HG03060 (cell line): ENCODE measurements around the gene MORC4.
"Not testable (repeated sequence)": the region's sequence is repeated elsewhere in the genome, so short reads cannot be mapped to it uniquely, and the experiment has no call there.

Experiments
- ATAC-seq: cut with Tn5 transposase; IDR thresholded peaks from one replicate; pipeline ENCODE4 v1.9.1; 2021; ENCODE audit warnings: low read depth, moderate number of reproducible peaks; ENCODE audit not compliant: unreplicated experiment

MORC4 gene

DNA sequence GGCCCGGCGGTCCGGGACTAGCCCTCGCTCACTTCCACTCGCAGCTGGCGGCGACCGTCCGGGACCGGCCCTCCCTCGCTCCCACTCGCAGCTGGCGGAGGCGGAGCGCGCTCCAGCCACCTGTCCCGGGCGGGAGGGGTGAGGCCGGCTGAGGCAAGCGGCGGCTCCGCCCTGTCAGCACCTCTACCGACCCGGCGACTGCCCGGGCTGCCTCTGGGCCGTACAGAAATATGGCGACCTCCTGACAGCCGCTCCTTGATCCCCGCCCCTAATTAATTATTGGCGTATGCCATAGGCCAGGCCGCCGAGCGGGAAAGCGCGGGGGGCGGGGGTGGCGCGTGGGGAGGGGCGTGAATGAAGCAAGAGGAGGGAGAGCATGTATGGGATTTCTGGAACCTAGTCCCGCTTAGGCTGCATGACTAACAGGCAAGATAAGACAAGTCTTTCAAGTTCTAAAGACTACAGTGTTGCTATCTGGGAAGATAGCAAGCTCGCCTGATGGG lies at the start of gene MORC4:
Gene MORC4, minus strand, starts transcription at position 200 of the 503 bp plus-strand sequence. CDS start 243 bp downstream, outside the sequence.
- ATAC-seq, result no peak

DNA sequence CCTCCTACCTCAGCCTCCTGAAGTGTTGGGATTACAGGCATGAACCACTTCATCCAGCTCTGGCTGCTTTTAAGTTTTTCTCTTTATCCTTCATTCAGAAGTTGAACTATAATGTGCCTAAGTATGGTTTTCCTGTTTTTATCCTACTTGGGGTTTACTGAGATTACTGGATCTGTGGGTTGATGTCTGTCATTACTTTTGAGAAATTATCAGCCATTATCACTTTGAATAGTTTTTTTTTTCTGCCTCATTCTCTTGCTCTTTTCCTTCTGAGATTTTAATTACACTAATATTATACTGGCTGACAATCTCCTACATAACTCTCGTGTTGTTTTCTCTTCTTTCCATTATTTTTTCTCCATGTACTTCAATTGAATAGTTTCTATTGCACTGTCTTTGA lies 47.6 kb upstream of the MORC4 start:
- no peak for ATAC-seq

DNA sequence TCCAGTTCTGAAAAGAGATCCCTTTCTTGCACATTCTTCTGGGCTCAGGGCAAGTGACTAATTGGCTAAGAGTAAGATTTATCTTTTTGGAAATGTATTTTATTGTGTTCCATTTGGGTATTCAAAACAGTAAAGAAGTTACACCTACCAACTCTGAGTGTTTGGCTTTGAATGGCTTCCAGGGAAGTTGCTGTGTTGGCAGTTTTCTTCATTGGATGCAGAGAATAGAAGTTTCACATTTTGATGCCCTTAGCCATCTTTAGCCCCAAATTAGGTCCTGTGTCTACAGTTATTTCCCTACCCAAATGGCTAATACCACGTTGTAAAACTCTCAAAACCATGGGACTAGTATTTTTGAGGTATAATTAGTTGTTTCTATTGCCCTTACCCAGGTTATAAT lies 29.7 kb upstream of the MORC4 start:
- ATAC-seq, result no peak

DNA sequence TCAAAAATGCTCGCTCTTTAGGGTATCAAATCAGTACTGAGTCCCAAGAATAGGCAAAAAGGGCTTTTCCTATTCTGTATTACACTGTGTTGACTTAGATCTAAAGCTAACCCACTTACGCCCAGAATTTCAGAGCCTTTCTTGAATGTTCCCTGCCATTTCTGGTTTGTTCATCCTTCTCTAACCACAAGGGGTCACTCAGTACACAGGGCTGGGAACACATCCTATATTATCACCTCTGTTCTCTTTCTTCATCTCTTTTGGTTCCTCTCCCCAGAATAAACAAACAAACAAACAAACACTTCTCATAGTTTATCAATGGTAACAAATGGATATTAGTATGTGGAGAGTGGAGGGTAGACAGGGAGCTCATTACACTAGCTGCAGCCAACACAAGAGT lies 25.5 kb upstream of the MORC4 start:
- ATAC-seq, result no peak

DNA sequence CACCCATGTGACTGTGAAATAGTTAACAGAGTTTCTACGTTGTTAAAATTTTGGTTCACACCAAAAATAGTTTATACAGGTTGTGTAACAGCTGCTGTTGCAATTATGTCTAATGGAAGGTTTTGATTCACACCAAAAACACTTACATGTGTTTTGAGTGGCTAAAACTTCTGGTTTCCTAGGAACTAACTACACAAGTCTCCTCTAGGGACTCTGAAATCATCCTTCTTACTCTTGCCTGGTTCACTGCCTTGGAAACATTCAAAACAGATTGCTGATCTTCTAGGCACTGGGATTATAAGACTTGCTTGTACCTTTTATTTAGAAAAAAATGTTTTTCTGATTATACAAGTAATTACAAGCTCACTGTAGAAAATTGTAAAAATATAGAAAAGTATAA lies 14.9 kb upstream of the MORC4 start:
- no peak for ATAC-seq

DNA sequence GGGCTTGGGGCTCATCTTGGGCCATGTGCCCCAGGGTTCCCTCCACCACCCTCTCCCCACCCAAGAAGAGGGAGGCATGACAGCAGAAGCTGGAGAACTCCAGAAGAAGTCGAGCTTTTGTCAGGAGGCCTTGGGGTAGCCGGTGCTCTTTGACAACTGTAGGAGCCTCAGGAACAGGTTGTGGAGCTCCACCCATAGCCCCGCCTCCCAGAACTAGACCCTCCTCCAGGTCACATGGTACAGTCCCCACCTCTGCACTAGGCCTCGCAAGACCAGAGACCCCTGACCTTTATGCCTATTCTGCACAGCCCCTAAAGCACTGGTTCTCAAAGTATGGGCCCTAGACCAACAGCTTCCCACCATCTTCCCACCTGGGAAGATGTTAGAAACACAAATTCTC lies 8.0 kb upstream of the MORC4 start:
- ATAC-seq, result no peak

DNA sequence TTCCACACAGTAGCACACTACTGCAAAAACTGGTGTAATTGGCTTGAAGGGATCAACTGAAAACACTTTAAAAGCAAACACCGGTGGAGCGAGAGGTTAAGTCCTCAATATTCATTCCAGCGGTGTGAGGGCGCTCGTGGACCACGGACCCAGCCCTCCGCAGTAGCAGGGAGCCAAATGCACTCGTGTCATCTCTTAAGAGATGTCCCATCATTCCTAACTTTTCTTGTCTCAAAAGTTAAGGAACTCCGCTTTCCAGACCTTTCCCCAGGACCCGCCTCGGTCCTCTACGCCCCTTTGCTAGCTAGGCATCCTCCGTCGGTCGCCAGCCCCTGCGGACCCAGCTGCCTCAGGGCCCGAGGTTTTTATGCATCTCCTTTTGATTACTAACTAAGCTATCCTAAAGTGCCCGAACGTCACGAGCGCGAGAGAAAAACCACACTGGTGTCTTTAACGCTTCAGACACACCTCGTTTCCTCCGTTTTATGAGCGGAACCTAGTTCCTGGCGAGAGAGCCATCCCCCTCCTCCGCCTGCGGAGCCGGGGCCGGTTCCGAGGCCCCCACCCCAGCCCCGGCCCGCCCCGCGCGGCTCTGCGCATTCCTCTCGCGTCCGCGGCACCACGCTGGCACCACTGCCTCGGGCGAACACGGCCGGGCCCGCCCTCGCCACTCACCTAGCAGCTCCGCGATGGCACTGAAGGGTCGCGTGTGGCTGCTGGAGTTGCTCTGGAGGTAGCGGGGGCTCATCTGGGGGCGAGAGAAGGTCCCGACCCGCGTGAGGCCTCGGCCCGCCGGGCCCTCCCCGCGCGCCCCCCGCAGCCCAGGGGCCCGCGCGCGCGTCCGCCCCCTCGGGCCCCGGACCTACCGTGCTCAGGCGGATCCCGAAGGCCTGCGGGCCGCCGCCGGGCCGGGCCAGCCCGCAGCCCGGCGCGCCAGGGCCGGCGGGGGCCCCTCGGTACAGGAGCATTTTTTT lies 723 bp downstream of the MORC4 start:
- no peak for ATAC-seq

DNA sequence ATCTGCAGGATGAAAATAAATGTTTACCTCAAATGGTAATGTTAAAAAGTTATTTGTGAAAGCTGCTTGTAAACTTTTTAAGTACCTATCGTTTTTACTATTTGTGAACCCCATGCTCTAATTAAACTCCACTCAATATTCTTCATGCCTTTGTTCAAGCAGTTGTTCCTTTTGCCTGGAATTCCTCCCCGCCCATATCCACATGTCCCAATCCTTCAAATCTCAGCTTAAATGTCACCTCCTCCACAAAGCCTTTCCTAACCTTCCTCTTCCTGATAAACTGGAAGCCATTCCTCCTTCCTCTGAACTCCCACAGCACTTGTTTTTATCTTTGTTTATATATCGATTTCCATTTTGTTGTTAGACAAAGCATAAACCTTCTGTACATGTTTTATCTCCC lies 2.4 kb downstream of the MORC4 start:
- no peak for ATAC-seq

DNA sequence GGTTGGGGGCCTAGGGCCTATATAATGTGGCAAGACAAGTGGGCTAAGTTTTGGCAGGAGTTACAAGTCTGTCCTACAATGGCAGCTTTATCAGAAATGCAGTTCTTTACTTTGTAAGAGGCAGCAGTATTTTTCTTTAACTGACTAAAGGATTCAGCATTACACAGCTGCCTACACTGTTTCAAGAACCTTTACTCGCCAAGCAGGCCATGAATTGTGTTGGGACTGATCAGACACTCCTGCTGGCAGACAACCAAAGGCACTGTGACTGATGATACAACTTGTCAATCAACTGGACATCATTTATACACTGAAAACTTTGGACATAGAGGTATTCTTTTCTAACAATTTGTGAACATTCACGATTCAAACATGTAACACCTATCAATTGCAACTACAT lies 4.3 kb downstream of the MORC4 start:
- ATAC-seq, result no peak

DNA sequence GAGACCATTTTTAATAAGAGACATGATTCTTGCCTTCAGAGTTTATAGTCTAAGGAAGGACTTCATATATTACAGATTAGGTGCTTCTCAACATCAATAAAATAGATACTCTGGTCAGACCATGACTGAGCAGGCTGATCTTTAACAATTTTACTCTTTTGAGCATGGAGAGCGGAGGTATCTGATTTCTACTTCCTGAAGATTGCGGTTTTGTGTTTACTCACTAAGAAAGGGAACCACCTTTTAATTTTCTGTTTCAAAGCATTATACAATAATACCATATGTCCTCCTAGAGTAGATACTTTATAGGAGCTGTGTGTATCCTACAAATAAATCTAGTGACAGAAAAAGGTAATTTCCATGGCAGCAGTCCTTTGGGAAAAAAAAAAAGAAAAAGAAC lies 12.5 kb downstream of the MORC4 start:
- ATAC-seq, result no peak

DNA sequence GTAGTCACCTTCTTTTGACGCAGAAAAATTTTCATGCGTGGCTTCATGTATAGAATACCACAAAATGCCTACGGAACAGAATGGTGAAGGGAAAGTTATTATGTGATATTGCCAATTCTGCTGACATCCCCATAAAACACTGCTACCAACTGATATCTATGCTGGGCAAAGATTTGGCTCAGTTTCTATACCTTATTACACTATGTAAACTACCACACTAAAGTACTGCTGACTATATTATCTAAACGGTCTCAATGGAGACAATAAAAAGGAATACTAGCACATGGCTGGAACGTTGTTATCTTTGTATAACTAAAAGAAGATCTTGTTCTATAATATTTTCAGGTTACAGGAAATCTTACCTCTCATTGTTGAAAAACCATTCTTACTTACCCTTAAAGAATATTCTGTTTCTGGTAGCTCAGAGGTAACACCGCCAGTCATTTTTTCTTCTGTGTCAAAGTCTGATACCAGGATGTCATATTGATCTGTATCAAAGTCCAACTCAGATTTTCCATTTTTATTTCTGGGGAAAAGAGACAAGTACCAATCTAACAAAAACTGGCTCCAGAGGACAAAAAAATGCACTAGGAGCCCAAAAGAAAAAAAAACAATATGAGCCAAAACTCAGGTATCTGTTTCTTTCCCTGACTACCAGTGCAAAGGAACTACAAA lies 18.9 kb downstream of the MORC4 start:
- no peak for ATAC-seq

DNA sequence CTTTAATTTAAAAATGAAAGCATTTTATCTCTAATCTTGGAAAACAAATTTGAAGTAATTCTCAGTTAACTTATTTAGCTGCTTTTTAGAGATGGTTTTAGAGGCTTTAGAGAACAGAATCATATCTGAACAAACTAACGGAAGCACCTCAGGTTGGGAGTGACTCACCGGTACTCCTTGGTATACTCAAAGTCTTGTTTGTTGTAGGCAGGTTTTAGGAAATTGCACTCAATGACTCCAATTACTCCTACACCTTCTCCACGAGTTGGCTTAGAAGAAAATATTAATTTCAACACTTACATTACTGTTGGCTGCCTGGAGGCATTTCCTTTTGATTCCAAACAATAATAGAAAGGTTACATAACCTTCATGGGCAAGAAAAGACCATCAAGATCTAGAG lies 23.6 kb downstream of the MORC4 start:
- ATAC-seq, result no peak

DNA sequence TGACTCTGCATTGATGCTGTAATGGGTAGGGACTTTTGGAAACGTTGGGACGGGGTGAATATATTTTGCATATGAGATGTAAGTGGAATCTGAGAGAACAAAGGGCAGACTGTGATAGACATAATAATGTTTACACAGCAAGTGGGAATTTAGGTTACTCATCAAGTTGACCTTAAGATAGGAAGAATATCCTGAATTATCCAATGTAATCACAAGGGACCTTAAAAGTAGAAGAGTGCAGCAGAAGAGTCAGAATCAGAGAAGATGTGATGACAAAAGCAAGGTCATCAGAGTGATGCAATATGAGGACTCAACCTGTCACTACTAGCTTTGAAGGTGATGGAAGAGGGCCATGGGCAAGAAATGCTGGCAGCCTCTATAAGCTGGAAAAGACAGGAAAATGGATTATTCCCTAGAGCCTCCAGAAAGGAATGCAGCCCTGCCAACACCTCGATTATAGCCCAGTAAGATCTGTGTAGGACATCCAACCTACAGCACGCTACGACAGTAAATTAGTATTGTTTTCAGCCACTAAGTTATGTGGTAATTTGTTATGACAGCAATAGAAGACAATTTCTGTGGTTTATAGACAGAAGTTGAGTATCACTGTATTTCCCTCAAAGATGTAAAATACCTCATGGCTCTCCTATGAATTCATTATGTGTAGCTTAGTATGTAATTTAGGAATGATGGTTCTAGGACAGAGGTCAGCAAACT lies 26.4 kb downstream of the MORC4 start:
- ATAC-seq, result no peak

DNA sequence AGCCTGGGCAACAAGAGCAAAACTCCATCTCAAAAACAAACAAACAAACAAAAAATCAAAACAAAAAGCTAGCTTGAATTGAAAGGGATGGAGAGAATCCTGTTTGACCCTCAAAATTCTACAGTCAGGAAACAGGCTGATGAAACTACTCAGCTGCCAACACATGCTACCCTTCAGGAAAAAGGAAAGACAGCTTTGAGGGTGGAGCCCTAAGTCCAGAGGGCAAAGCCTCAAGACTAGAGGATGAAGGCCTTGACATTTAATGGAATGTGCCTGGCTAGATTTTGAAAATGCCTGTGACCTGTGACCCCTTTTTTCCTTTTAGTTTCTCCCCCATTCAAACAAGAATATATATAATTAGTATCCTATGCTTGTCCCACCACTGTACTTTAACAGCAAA lies 27.1 kb downstream of the MORC4 start:
- ATAC-seq, result no peak

DNA sequence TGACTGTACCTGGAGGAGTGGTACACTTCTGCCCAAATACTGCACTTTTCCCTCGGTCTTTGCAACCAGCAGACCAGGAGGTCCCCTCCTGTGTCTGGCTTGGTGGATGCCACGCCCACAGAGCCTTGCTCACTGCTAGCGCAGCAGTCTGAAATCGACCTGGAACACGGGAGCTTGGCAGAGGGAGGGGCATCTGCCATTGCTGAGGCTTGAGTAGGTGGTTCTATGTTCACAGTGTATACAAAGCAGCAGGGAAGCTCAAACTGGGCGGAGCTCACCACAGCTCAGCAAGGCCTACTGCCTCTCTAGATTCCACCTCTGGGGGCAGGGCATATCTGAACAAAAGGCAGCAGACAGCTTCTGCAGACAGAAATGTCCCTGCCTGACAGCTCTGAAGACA lies 33.5 kb downstream of the MORC4 start:
- not testable (repeated sequence) for ATAC-seq

DNA sequence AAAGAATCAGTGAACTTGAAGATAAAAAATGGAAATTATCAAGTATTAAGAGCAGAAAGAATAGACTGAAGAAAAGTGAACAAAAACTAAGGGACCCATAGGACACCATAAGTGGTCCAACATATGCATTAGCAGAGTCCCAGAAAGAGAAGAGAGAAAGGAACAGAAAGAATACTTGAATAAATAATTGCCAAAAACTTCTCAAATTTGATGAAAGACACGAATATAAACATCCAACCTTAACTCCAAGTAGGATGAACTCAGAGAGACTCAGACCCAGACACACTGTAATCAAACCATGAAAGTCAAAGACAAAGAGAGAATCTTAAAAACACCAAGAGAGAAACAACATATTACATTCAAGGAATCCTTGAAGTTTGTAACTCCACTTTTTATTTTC lies 35.7 kb downstream of the MORC4 start:
- ATAC-seq, result no peak

DNA sequence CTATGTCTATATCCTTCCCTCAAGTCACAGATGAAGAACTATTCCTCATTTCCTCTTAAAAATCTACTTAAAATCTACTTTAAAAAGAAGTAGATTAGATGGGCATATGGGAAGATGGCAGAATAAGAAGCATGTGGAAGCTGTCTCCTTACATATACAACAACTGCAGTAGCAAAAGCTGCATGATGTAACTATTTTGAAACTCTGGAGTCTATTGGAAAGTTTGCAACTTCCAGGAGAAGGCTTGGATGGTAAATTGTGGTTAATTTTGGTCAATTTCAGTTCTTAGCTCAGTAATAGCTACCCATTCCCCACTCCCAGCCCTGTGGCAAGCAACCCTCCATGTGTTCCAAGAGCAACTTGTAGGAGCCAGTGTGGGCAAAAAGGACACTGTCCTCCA lies 36.9 kb downstream of the MORC4 start:
- no peak for ATAC-seq

DNA sequence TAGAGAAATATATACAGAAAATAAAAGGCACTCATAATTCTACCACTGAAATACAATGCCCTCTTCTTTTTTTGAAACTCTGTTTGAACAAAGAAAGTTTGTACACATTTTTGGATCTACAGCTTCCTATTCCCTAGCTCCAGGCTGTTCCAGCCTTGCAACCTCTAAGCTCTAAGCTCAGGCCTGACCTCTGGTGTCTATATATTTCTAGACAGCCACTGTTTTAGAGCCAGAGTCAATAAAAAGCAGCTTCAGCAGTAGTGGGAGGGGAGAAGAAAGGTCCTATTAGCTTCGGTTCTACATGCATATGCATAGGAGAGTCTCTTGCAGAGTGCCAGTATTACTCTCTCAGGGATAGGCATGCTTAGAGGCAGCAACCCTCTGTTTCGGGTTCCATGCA lies 40.1 kb downstream of the MORC4 start:
- ATAC-seq, result no peak

DNA sequence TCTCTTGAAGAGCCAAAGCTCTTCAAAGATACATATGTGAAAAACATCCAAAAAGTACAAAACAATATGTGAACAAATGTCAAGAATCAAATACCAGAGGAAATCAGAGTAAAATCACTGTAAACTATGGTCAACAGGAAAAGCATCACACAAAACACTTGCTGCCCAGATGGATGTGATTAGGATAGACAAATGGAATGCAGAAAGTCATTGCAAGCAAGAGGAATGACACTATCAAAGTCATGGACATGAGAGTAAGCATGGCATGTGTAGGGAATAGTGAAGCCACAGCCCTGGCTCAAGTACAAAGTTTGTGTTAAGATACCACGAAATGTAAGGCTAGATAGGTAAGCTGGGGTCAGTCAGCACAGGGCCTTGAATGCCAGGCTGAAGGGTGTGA lies 42.2 kb downstream of the MORC4 start:
- no peak for ATAC-seq

DNA sequence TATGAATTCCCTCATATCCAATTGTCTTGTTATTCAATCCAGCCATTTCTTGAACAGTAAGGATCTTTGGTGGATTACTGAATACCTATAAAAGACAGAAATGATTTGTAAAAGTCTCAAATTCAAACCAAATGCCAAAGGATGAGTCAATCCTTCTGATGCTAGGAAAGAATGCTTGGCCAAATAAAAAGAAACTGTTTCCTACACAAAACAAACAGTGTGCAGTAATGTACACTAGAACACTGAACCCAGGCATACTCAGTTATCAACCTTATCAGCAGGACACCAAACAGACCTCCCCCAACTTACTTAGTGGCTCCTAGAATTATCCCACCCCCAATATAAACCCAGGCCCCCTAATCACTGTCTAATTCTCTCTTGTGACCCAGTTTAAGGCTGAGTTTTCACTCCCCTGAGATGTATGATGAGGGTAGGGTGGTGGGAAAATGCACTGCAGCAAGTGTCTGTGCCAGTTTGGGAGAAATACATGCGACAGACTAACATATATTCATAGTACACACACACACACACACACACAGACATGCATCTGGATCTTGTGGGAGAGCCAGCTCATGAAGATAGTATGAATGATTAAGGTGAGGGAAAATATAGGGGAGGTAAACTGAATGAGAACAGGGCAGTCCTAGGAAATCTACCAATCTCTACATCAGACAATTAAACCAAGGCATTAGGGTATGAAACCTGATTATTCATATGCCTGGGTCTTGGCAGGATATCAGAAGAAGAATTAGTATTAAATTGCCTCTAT lies 44.8 kb downstream of the MORC4 start:
- no peak for ATAC-seq
